ENCODE data around the gene KCTD14. TPM values are rescaled to one million over a fixed set of nuclear protein-coding genes. Genes with fewer than 3 reads are reported as not detected.
A peak's percentile ranks its signal among the peaks of the same experiment; 100 is the strongest.

Gene KCTD14
- total and polyA plus RNA-seq, 9 of the 15 experiments (the other 6 are each of a cell fraction or from before 2014, with no cell fraction given): 0.04 to 0.30 (median 0.11) TPM; not detected in 2

- TF ChIP-seq ZNF518B (CRISPR knock-in tag; IDR thresholded peaks at IDR 0.05) (no peak), ZNF780A (CRISPR knock-in tag; IDR thresholded peaks at IDR 0.05) (no peak), MAX (CRISPR knock-in tag; IDR thresholded peaks at IDR 0.05) (peak; percentile 78), ZNF197 (CRISPR knock-in tag; IDR thresholded peaks at IDR 0.05; ENCODE audit: low read depth) (no peak), VEZF1 (CRISPR knock-in tag; IDR thresholded peaks at IDR 0.05) (peak; percentile 99), TCFL5 (CRISPR knock-in tag; conservative IDR thresholded peaks at IDR 0.05) (no peak), SREBF1 (IDR thresholded peaks at IDR 0.05; ENCODE audit: borderline replicate concordance, low read depth, low read length) (peak; percentile 44; the same call in 1 of the 2 replicates), CBX1 (IDR thresholded peaks at IDR 0.05; ENCODE audit: low read depth) (peak; percentile 30; the same call in 1 of the 2 replicates), TAF15 (IDR thresholded peaks at IDR 0.05; ENCODE audit: low read depth, low read length) (no peak), ZNF174 (CRISPR knock-in tag; IDR thresholded peaks at IDR 0.05) (no peak), GATAD2B (IDR thresholded peaks at IDR 0.05; ENCODE audit: borderline replicate concordance) (peak; percentile 44; the same call in 1 of the 2 replicates), NCOA6 (IDR thresholded peaks at IDR 0.05) (no peak), PML (IDR thresholded peaks at IDR 0.05; ENCODE audit: low read length) (peak; percentile 71; the same call in 1 of the 2 replicates), TRIM25 (IDR thresholded peaks at IDR 0.05; ENCODE audit: borderline replicate concordance) (no peak), TCF15 (CRISPR knock-in tag; IDR thresholded peaks at IDR 0.05) (no peak), PKNOX1 (IDR thresholded peaks at IDR 0.05) (peak; percentile 99), ATF4 (CRISPR knock-in tag; IDR thresholded peaks at IDR 0.05) (no peak)
Measured at GRCh38 chr11:77994434-77995362, 28.4 kb downstream of the KCTD14 start, which contains the start of gene INTS4 (continued).
